ENCODE measurements around the gene LAMC3. TPM values are rescaled to one million over a fixed set of nuclear protein-coding genes. Genes with fewer than 3 reads are reported as not detected.

The LAMC3 gene
- total RNA-seq, 1 donor from 2014 or later, result 26.4 TPM

- ATAC-seq (peak; percentile 67 to 70), DNase-seq (no peak)
- Histone ChIP-seq H3K4me3 (no peak overlapping the region), H3K27ac (peak overlapping the region; percentile 60), H3K27me3 (ENCODE audit: low read depth) (no peaks in the 10 kb centered on the region), H3K9me3 (no peaks in the 10 kb centered on the region), H3K4me1 (no peaks in the 10 kb centered on the region), H3K36me3 (no peaks in the 10 kb centered on the region)
- intact Hi-C loops (cut with DNase I), result no loop called here
- TF ChIP-seq, protein P1, sequence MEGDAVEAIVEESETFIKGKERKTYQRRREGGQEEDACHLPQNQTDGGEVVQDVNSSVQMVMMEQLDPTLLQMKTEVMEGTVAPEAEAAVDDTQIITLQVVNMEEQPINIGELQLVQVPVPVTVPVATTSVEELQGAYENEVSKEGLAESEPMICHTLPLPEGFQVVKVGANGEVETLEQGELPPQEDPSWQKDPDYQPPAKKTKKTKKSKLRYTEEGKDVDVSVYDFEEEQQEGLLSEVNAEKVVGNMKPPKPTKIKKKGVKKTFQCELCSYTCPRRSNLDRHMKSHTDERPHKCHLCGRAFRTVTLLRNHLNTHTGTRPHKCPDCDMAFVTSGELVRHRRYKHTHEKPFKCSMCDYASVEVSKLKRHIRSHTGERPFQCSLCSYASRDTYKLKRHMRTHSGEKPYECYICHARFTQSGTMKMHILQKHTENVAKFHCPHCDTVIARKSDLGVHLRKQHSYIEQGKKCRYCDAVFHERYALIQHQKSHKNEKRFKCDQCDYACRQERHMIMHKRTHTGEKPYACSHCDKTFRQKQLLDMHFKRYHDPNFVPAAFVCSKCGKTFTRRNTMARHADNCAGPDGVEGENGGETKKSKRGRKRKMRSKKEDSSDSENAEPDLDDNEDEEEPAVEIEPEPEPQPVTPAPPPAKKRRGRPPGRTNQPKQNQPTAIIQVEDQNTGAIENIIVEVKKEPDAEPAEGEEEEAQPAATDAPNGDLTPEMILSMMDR (IDR thresholded peaks at IDR 0.05), result no peak
Measured at GRCh38 chr9:131019388-131020239, 10.6 kb downstream of the LAMC3 start.

- peak in 1 of 2 donors; percentile 33 for ATAC-seq
- intact Hi-C loops (cut with DNase I), result no loop called here
- no peaks in the 10 kb centered on the region for H3K27me3 ChIP-seq (ENCODE audit: low read depth)
- TF ChIP-seq, protein P1 (IDR thresholded peaks at IDR 0.05), result no peak
- no peak for DNase-seq
- peak overlapping the region; percentile 60 for H3K27ac ChIP-seq
- no peaks in the 10 kb centered on the region for H3K4me1 ChIP-seq
- no peaks in the 10 kb centered on the region for H3K9me3 ChIP-seq
- no peaks in the 10 kb centered on the region for H3K36me3 ChIP-seq
- no peak overlapping the region for H3K4me3 ChIP-seq
Measured at GRCh38 chr9:131020388-131020787, 11.4 kb downstream of the LAMC3 start.

DNA sequence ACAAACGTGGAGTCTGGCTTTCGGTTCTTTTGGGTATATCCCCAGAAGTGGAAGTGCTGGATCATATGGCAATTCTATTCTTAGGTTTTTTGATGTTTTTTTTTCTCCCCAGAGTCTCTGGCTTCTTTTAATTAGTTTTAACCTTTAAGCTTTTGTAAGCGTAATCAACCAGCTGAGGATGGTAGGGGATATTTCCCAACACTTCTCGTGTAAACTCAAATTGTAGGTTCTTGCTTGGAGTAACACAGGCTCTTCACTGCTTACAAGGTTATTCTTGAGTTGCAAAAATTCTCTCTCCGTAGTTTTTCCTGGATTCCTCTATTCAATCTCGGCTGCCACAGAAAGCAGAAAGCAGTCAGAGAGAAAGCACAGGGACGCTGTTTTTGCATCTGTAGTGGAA is 11.9 kb downstream of the LAMC3 start:
- Histone ChIP-seq H3K9me3 (no peaks in the 10 kb centered on the region), H3K4me3 (no peak overlapping the region), H3K36me3 (no peaks in the 10 kb centered on the region), H3K4me1 (no peaks in the 10 kb centered on the region), H3K27ac (no peak overlapping the region), H3K27me3 (ENCODE audit: low read depth) (no peaks in the 10 kb centered on the region)
- ATAC-seq, result no peak
- no peak for DNase-seq
- intact Hi-C loops (cut with DNase I), result no loop called here
- TF ChIP-seq, protein P1 (IDR thresholded peaks at IDR 0.05), result no peak

DNA sequence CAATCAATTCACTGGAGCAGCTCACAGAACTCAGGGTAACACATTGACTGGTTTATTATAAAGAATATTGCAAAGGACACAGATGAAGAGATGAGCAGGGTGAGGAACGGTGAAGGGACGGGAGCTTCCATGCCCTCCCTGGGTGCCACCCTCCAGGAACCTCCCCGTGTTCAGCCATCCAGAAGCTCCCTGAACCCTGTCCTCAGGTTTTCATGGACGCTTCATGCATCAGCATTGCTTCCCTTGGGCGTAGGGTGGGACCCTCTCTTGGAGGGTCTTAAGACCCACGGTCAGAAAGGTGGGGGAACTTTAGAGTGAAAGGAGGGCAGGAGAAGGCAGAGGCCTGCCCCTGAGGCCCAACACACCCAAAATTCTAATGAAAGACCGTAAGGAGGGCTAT is 12.8 kb downstream of the LAMC3 start:
- intact Hi-C loops (cut with DNase I), result no loop called here
- Histone ChIP-seq H3K27me3 (ENCODE audit: low read depth) (no peaks in the 10 kb centered on the region), H3K4me3 (no peak overlapping the region), H3K9me3 (no peaks in the 10 kb centered on the region), H3K36me3 (no peaks in the 10 kb centered on the region), H3K27ac (no peak overlapping the region), H3K4me1 (no peaks in the 10 kb centered on the region)
- DNase-seq (no peak), ATAC-seq (no peak)
- TF ChIP-seq, protein P1 (IDR thresholded peaks at IDR 0.05), result no peak

DNA sequence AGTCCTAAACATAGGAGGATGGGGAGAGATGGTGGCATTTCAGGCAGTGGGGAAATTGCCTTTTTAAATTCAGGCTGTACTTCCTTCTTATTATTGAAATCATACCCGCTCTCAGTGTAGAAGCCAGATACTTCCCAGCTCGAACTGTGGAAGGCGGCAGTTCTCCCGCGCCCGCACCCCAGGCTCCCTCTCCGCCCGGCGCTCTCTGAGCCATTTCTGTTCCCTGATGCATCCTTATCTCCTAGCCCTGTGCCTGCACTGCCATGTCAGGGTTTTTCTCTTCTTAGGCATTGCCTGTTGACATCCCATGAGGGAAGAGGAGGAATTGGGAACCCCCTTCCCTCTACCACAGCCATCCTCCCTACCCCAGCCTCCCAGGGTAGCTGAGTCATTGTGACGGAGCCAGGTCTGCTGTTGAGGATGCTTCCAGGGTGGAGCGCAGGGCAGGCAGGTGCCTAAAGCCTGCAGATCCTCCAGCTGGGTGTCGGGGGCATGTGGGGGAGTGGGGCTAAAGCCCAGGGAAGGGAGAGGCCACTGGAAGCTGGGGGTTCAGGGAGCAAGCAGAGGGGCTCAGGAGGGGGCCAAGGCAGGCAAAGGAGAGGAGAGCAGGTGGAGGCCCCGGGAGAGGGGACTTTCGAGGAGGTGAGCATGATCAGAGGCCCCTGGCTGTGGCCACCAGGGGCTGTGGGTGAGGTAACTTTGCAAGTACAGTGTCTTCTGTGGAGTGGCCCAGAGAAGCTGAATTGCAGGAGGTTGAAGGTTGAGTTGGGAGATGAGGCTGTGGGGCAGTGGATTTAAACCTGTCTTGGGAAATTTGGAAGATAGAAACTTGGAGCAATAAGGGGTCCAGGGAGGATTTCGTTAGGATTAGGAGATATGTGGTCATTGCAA is 16.2 kb downstream of the LAMC3 start:
- no peak overlapping the region for H3K27ac ChIP-seq
- no peak for DNase-seq
- intact Hi-C loops (cut with DNase I), result no loop called here
- H3K4me3 ChIP-seq, result no peak overlapping the region
- ATAC-seq, result no peak
- no peaks in the 10 kb centered on the region for H3K9me3 ChIP-seq
- no peaks in the 10 kb centered on the region for H3K36me3 ChIP-seq
- TF ChIP-seq, protein P1 (IDR thresholded peaks at IDR 0.05), result no peak
- H3K4me1 ChIP-seq, result no peaks in the 10 kb centered on the region
- H3K27me3 ChIP-seq (ENCODE audit: low read depth), result no peaks in the 10 kb centered on the region
